ENCODE measurements around the gene MYH16.

DNA sequence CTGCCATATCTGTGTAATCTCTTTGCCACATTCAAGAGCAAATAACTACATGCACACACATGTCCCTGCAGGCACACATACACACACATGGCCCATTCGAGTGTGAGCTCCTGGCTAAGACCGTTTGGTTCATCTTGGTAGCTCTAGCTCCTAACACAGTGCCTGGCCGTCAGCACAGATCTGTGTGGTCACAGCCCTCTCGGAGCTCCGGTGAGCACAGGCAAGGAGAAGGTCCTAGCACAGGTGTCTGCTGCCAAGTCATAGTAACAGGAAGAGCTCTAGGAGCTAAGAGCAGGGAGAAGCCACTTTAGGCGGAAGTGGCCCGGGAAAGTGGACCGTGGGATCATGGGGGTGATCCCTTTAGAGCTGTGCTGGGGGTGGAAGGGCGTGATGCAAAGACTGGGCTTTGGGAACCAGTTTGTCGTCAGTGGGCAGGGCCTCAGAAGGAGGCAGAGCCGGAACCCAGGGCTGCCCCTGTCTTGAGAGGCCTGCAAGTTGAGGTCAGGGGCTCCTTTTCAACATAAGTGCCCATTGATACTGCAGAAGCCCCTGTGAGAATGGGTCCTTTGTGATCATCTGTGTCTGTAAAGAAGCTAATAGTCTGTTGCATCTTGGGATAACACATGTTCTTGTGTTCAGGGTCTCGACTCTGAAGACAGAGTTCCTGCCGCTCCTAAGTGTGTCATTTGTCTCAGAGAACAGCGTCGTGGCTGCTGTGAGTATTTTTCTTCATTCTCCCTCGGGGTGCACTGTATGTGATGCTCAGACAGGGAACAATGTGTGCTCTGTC lies 85.3 kb downstream of the MYH16 start:
- TF ChIP-seq, protein P1, sequence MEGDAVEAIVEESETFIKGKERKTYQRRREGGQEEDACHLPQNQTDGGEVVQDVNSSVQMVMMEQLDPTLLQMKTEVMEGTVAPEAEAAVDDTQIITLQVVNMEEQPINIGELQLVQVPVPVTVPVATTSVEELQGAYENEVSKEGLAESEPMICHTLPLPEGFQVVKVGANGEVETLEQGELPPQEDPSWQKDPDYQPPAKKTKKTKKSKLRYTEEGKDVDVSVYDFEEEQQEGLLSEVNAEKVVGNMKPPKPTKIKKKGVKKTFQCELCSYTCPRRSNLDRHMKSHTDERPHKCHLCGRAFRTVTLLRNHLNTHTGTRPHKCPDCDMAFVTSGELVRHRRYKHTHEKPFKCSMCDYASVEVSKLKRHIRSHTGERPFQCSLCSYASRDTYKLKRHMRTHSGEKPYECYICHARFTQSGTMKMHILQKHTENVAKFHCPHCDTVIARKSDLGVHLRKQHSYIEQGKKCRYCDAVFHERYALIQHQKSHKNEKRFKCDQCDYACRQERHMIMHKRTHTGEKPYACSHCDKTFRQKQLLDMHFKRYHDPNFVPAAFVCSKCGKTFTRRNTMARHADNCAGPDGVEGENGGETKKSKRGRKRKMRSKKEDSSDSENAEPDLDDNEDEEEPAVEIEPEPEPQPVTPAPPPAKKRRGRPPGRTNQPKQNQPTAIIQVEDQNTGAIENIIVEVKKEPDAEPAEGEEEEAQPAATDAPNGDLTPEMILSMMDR (IDR thresholded peaks at IDR 0.05; ENCODE audit: low read depth, low read length): no peak
- TF ChIP-seq POLR2A (IDR thresholded peaks at IDR 0.05; ENCODE audit: extremely low read depth, insufficient read length): no peak
- no peak for TF ChIP-seq MYC (IDR thresholded peaks at IDR 0.05; ENCODE audit: low read depth, low read length)
- TF ChIP-seq, protein P2, sequence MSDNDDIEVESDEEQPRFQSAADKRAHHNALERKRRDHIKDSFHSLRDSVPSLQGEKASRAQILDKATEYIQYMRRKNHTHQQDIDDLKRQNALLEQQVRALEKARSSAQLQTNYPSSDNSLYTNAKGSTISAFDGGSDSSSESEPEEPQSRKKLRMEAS (IDR thresholded peaks at IDR 0.05; ENCODE audit: low read depth, low read length): no peak
